ENCODE results near the gene TRIM52.

Gene TRIM52

DNA sequence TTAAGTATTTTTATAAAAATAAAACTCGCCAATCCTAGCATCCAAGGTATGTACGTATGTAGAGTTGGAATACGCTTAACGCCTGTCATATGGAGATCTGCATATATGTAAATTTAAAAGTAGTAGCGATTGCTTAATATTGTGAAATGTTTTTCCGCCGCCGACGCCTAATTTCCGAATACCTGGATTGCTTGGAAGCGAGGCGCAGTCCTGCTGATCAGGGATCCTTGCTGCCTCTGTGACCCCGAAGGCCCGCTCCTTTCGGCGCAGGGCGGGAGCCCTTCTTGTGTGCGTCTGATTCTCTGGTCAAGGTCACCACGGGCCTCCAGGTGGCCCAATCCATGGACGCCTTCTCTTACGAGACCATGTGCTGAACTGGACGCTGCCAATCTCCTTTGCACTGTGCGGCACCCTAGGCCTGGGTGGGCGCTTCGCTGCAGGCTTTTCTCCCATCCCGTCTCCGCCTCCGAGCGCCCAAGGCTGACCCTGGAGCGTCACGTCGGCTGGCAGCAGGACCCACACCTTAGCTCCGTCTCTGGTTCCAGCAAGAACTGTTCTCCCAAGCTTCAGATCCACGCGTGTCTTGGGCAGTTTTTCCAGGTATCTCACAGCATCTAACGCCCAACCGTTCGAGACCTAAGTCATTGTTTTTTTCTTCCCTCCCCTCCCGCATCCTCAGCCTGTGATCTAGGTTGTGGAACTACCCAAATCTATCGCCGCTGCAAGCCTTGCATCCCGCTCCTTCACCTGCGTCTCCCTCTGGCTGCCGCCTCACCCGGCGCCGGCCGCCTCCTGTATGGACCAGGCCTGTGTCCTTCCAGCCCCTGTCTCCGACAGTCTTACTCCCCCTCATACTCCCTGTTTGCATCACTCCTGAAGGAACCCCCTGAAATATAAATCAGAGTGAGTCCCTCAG, 41.4 kb downstream of the TRIM52 start:
- DNase-seq (ENCODE audit: low read depth in 1 of 2, low spot score in 1 of 2): no peak
- H3K27ac ChIP-seq (replicated peaks): no peak overlapping the region
- TF ChIP-seq POLR2AphosphoS5 (IDR thresholded peaks at IDR 0.05; ENCODE audit: low read depth) (no peak), GABPA (IDR thresholded peaks at IDR 0.05; ENCODE audit: low read depth) (no peak), SPI1 (IDR thresholded peaks at IDR 0.05; ENCODE audit: borderline replicate concordance, low read depth) (no peak)
- TF ChIP-seq, protein P1, sequence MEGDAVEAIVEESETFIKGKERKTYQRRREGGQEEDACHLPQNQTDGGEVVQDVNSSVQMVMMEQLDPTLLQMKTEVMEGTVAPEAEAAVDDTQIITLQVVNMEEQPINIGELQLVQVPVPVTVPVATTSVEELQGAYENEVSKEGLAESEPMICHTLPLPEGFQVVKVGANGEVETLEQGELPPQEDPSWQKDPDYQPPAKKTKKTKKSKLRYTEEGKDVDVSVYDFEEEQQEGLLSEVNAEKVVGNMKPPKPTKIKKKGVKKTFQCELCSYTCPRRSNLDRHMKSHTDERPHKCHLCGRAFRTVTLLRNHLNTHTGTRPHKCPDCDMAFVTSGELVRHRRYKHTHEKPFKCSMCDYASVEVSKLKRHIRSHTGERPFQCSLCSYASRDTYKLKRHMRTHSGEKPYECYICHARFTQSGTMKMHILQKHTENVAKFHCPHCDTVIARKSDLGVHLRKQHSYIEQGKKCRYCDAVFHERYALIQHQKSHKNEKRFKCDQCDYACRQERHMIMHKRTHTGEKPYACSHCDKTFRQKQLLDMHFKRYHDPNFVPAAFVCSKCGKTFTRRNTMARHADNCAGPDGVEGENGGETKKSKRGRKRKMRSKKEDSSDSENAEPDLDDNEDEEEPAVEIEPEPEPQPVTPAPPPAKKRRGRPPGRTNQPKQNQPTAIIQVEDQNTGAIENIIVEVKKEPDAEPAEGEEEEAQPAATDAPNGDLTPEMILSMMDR (IDR thresholded peaks at IDR 0.05; ENCODE audit: insufficient read depth, low read length): no peak
- TF ChIP-seq, protein P2, sequence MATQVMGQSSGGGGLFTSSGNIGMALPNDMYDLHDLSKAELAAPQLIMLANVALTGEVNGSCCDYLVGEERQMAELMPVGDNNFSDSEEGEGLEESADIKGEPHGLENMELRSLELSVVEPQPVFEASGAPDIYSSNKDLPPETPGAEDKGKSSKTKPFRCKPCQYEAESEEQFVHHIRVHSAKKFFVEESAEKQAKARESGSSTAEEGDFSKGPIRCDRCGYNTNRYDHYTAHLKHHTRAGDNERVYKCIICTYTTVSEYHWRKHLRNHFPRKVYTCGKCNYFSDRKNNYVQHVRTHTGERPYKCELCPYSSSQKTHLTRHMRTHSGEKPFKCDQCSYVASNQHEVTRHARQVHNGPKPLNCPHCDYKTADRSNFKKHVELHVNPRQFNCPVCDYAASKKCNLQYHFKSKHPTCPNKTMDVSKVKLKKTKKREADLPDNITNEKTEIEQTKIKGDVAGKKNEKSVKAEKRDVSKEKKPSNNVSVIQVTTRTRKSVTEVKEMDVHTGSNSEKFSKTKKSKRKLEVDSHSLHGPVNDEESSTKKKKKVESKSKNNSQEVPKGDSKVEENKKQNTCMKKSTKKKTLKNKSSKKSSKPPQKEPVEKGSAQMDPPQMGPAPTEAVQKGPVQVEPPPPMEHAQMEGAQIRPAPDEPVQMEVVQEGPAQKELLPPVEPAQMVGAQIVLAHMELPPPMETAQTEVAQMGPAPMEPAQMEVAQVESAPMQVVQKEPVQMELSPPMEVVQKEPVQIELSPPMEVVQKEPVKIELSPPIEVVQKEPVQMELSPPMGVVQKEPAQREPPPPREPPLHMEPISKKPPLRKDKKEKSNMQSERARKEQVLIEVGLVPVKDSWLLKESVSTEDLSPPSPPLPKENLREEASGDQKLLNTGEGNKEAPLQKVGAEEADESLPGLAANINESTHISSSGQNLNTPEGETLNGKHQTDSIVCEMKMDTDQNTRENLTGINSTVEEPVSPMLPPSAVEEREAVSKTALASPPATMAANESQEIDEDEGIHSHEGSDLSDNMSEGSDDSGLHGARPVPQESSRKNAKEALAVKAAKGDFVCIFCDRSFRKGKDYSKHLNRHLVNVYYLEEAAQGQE (IDR thresholded peaks at IDR 0.05; ENCODE audit: insufficient replicate concordance, low read depth): no peak
- no peak overlapping the region for H3K4me3 ChIP-seq (replicated peaks; ENCODE audit: insufficient read depth, low read length)
- no peaks in the 10 kb centered on the region for H3K27me3 ChIP-seq (ENCODE audit: insufficient read depth, poor library complexity, severe bottlenecking)

- Histone ChIP-seq H3K27me3 (ENCODE audit: insufficient read depth, poor library complexity, severe bottlenecking) (no peaks in the 10 kb centered on the region), H3K4me3 (replicated peaks; ENCODE audit: insufficient read depth, low read length) (peak overlapping the region; percentile 32), H3K27ac (replicated peaks) (peak overlapping the region; percentile 56)
- no peak for DNase-seq (ENCODE audit: low read depth in 1 of 2, low spot score in 1 of 2)
- TF ChIP-seq POLR2AphosphoS5 (IDR thresholded peaks at IDR 0.05; ENCODE audit: low read depth): no peak
- no peak for TF ChIP-seq SPI1 (IDR thresholded peaks at IDR 0.05; ENCODE audit: borderline replicate concordance, low read depth)
- TF ChIP-seq, protein P1 (IDR thresholded peaks at IDR 0.05; ENCODE audit: insufficient read depth, low read length): no peak
- TF ChIP-seq, protein P2 (IDR thresholded peaks at IDR 0.05; ENCODE audit: insufficient replicate concordance, low read depth): no peak
- TF ChIP-seq GABPA (IDR thresholded peaks at IDR 0.05; ENCODE audit: low read depth): no peak
These were observed 42.2 kb downstream of the TRIM52 start for GRCh38 chr5:181218795-181219124.

GRCh38 chr5:181217803-181218062, 43.2 kb downstream of the TRIM52 start:
- Histone ChIP-seq H3K27me3 (ENCODE audit: insufficient read depth, poor library complexity, severe bottlenecking) (no peaks in the 10 kb centered on the region), H3K27ac (replicated peaks) (peak overlapping the region; percentile 1; the same call in 1 of the 2 replicates), H3K4me3 (replicated peaks; ENCODE audit: insufficient read depth, low read length) (peak overlapping the region; percentile 51)
- TF ChIP-seq POLR2AphosphoS5 (IDR thresholded peaks at IDR 0.05; ENCODE audit: low read depth) (no peak), SPI1 (IDR thresholded peaks at IDR 0.05; ENCODE audit: borderline replicate concordance, low read depth) (no peak), GABPA (IDR thresholded peaks at IDR 0.05; ENCODE audit: low read depth) (no peak)
- TF ChIP-seq, protein P1 (IDR thresholded peaks at IDR 0.05; ENCODE audit: insufficient read depth, low read length): no peak
- DNase-seq (ENCODE audit: low read depth in 1 of 2, low spot score in 1 of 2): no peak

All from HL-60 (cell line).